Heart right ventricle (tissue), 16 donors: ENCODE results near the gene ASXL1. TPM values are rescaled to one million over a fixed set of nuclear protein-coding genes. Genes with fewer than 3 reads are reported as not detected.

Experiments
- ATAC-seq, 8 donors: fragments of 200-7000 bp; cut with Tn5 transposase; one replicate each; pipeline ENCODE4 v1.9.1; 2020; ENCODE audit warnings: mild to moderate bottlenecking in 8 of 8, moderate library complexity in 8 of 8, moderate number of reproducible peaks in 1 of 8
- DNase-seq, 2 donors: peaks; one replicate each; pipeline ENCODE4 v3.0.0-alpha.2; 2020
- H3K27ac ChIP-seq, 10 donors: fragments of 200-600 bp; sonication (generic) in 2 of 10; one replicate each; pipeline versions ENCODE4 v1.5.0 to v1.8.0; 2020 to 2022; ENCODE audit warnings: mild to moderate bottlenecking in 3 of 10
- H3K27me3 ChIP-seq, 7 donors: fragments of 200-600 bp; one replicate each; pipeline ENCODE4 v1.8.0; 2021 to 2022; ENCODE audit warnings: mild to moderate bottlenecking in 2 of 7
- H3K36me3 ChIP-seq, 9 donors: fragments of 200-600 bp; sonication (generic) in 1 of 9; one replicate each; pipeline versions ENCODE4 v1.5.0 to v1.8.0; 2020 to 2022; ENCODE audit warnings: mild to moderate bottlenecking in 2 of 9
- H3K4me1 ChIP-seq, 9 donors: fragments of 200-600 bp; sonication (generic) in 1 of 9; one replicate each; pipeline versions ENCODE4 v1.5.0 to v1.8.0; 2020 to 2022; ENCODE audit warnings: mild to moderate bottlenecking in 4 of 9
- H3K4me3 ChIP-seq, 10 donors: fragments of 200-600 bp; sonication (generic) in 2 of 10; one replicate each; pipeline versions ENCODE4 v1.5.0 to v1.8.0; 2020 to 2022; ENCODE audit warnings: mild to moderate bottlenecking in 7 of 10, moderate library complexity in 2 of 10
- H3K9me3 ChIP-seq, 11 donors: fragments of 200-600 bp in 10 of 11; sonication (generic) in 2 of 11; one replicate each; pipeline versions ENCODE4 v1.5.0 to v1.8.0; 2013 to 2022; ENCODE audit warnings: mild to moderate bottlenecking in 2 of 11, control low read depth in 1 of 11, moderate library complexity in 1 of 11
- CTCF ChIP-seq, 9 donors: fragments of 200-600 bp; sonication (generic) in 2 of 9; IDR thresholded peaks; one replicate each; pipeline versions ENCODE4 v1.5.0 to v1.8.0; 2021 to 2022; ENCODE audit warnings: antibody characterized with exemption in 9 of 9, mild to moderate bottlenecking in 5 of 9, moderate library complexity in 1 of 9
- WGBS, 2 donors: extraction: QIAGEN DNeasy Blood & Tissue Kit; methylation state at CpG; one replicate each; pipeline ENCODE4 v1.1.7; 2013; ENCODE audit warnings: inconsistent platforms in 1 of 2; 5-methylcytosine and 5-hydroxymethylcytosine counted together
- intact Hi-C, 10 donors: fragments of 100-400 bp; cut with DNase I; formaldehyde crosslinking; loops; one replicate each; pipeline versions ENCODE4 v1.11.1 to v1.14.2; 2022
- polyA plus RNA-seq, 2 donors: library from polyadenylated mRNA; stranded (reverse); fragments of 200-250 nt; gene quantifications; one replicate each; pipeline ENCODE4 v1.2.3, GENCODE V29; 2013
- total RNA-seq, 10 donors: library from RNA; stranded (reverse); fragmentation: NEBNext Ultra II Directional in 3 of 10; extraction: Animal tissue kit (Norgen Biotek cat#: 25700) in 3 of 10; gene quantifications; one replicate each; pipeline versions ENCODE4 v1.2.1 to v1.2.4, GENCODE V29; 2021 to 2023
- donor health status: Arrhythmogenic right ventricular cardiomyopathy.
- donor health status: ischemic (EF 13 %, LVEDD 7.1; RV severe dilation, severe dysfunction).
- donor health status: healthy with polysubstance abuse.
- donor health status: DM: no; HTN: yes; CAD: no.
- donor health status: DM: no; HTN: no; CAD: no.
- donor health status: ischemic (EF 25% LVEDD 6.9; RV normal size, moderate dysfunction).
- donor health status: ischemic (EF 25% LVEDD 5.7; RV mildly dilated, moderate dysfunction).
- donor health status: healthy.
- donor health status: DM: yes; HTN: yes; CAD: no.
- donor health status: Ischemic cardiomyopathy.
- donor health status: ischemic (EF 35%, LVEDD 5.7; RV mildly dilated, moderate dysfunction).
- donor health status: nonischemic (EF 11% LVEDD 7.7; RV severe dilation, severe dysfunction).
- donor health status: DM: yes; HTN: yes; CAD: no.
- donor health status: PGD.
- donor health status: ischemic (EF 29% LVEDD 5.4; RV normal size, mild dysfunction).
- donor health status: nonischemic (EF 23%, LVEDD 6.1; RV moderate dilation, normal function).

ASXL1 gene
- total and polyA plus RNA-seq, 12 donors, result 10.0 to 39.4 (median 28.2) TPM

GRCh38 chr20:32474967-32475811 is 117.1 kb downstream of the ASXL1 start:
- 4% methylated on average over 28 of the region's 28 CpGs for WGBS, 2 donors
- intact Hi-C loops, result no loop called here
- Histone ChIP-seq H3K27ac (peak overlapping the region; percentile 76 to 94 (median 87)), H3K4me3 (peak overlapping the region in 9 of 10 donors; percentile 8 to 54 (median 42)), H3K36me3 (peaks cover 0 to 27% (median 0%) of the 10 kb centered on the region in 9 donors), H3K9me3 (no peaks in the 10 kb centered on the region), H3K27me3 (no peaks in the 10 kb centered on the region), H3K4me1 (peaks cover 30 to 89% (median 75%) of the 10 kb centered on the region in 9 donors)
- TF ChIP-seq CTCF (IDR thresholded peaks at IDR 0.05), result no peak
- ATAC-seq (peak; percentile 88 to 97 (median 95)), DNase-seq (peak; percentile 91 to 95)

- 78 to 80% methylated on average over 22 of the region's 22 CpGs for whole genome bisulfite sequencing, 2 donors
- Histone ChIP-seq H3K9me3 (no peaks in the 10 kb centered on the region), H3K27ac (peak overlapping the region in 9 of 10 donors; percentile 31 to 94 (median 82)), H3K27me3 (no peaks in the 10 kb centered on the region), H3K4me1 (peaks cover 27 to 89% (median 77%) of the 10 kb centered on the region in 9 donors), H3K4me3 (no peak overlapping the region), H3K36me3 (peaks cover 0 to 24% (median 0%) of the 10 kb centered on the region in 9 donors)
- no peak for ATAC-seq
- DNase-seq, result no peak
- TF ChIP-seq CTCF (IDR thresholded peaks at IDR 0.05), result no peak
- intact Hi-C loops, result no loop called here
Observed at GRCh38 chr20:32476684-32477593, 118.8 kb downstream of the ASXL1 start.

- ATAC-seq, result no peak
- Histone ChIP-seq H3K4me3 (no peak overlapping the region), H3K27ac (peak overlapping the region in 5 of 10 donors; percentile 25 to 94 (median 82))
Observed at GRCh38 chr20:32477594-32478512, 119.7 kb downstream of the ASXL1 start.

More at GRCh38 chr20:32477594-32478512, 119.7 kb downstream of the ASXL1 start:
- 84 to 86% methylated on average over 11 of the region's 11 CpGs for WGBS, 2 donors
- Histone ChIP-seq H3K9me3 (no peaks in the 10 kb centered on the region), H3K4me1 (peaks cover 27 to 88% (median 74%) of the 10 kb centered on the region in 9 donors), H3K36me3 (peaks cover 0 to 15% (median 0%) of the 10 kb centered on the region in 9 donors), H3K27me3 (no peaks in the 10 kb centered on the region)
- intact Hi-C loops, result no loop called here
- TF ChIP-seq CTCF (IDR thresholded peaks at IDR 0.05), result no peak
- DNase-seq, result no peak
